Measurements from ENCODE around the gene ENO4.

- no peak for TF ChIP-seq CTCF (IDR thresholded peaks at IDR 0.05; ENCODE audit: low read depth, low read length)
- no peak for TF ChIP-seq EZH2phosphoT487 (IDR thresholded peaks at IDR 0.05; ENCODE audit: low read depth)
Observed at GRCh38 chr10:116882639-116883038, 33.3 kb downstream of the ENO4 start.

Data from OCI-LY3 (cell line).